ENCODE measurements around the gene SEMA3A.
"Not testable (repeated sequence)": the region's sequence is repeated elsewhere in the genome, so short reads cannot be mapped to it uniquely, and the experiment has no call there.

Gene SEMA3A

GRCh38 chr7:84058311-84059076 lies 136.1 kb downstream of the SEMA3A start:
- no peak for DNase-seq

GRCh38 chr7:84057576-84057975 lies 137.0 kb downstream of the SEMA3A start:
- DNase-seq, result no peak

GRCh38 chr7:84055904-84056605 lies 138.5 kb downstream of the SEMA3A start:
- no peak for DNase-seq

- not testable (repeated sequence) for DNase-seq
These were observed 139.4 kb downstream of the SEMA3A start for GRCh38 chr7:84055199-84055598.

- no peak for DNase-seq
These were observed 145.3 kb downstream of the SEMA3A start for GRCh38 chr7:84049071-84049836.

GRCh38 chr7:84047085-84047484 lies 147.5 kb downstream of the SEMA3A start:
- no peak for DNase-seq

- DNase-seq, result no peak
These were observed 149.8 kb downstream of the SEMA3A start for GRCh38 chr7:84044834-84045233.

GRCh38 chr7:84043661-84044191 lies 150.9 kb downstream of the SEMA3A start:
- no peak for DNase-seq

GRCh38 chr7:84042110-84042539 lies 152.5 kb downstream of the SEMA3A start:
- no peak for DNase-seq

- no peak for DNase-seq
These were observed 152.9 kb downstream of the SEMA3A start for GRCh38 chr7:84041649-84042048.

- no peak for DNase-seq
These were observed 154.2 kb downstream of the SEMA3A start for GRCh38 chr7:84040355-84040754.

- no peak for DNase-seq
These were observed 155.2 kb downstream of the SEMA3A start for GRCh38 chr7:84039432-84039831.

- no peak for DNase-seq
These were observed 166.9 kb downstream of the SEMA3A start for GRCh38 chr7:84027678-84028077.

GRCh38 chr7:84025332-84025927 lies 169.2 kb downstream of the SEMA3A start:
- no peak for DNase-seq

GRCh38 chr7:84022684-84023308 lies 171.8 kb downstream of the SEMA3A start:
- DNase-seq, result no peak

- DNase-seq, result no peak
These were observed 172.6 kb downstream of the SEMA3A start for GRCh38 chr7:84022009-84022408.

- no peak for DNase-seq
These were observed 173.2 kb downstream of the SEMA3A start for GRCh38 chr7:84021292-84021908.

GRCh38 chr7:84017651-84018050 lies 176.9 kb downstream of the SEMA3A start:
- DNase-seq, result no peak

GRCh38 chr7:84013616-84014240 lies 180.9 kb downstream of the SEMA3A start:
- no peak for DNase-seq

GRCh38 chr7:84009782-84010181 lies 184.8 kb downstream of the SEMA3A start:
- DNase-seq, result no peak

- no peak for DNase-seq
These were observed 185.5 kb downstream of the SEMA3A start for GRCh38 chr7:84009051-84009450.

Data from CD4-positive, alpha-beta T cell treated with Interleukin-4 for 1 hour (primary cell).